ENCODE measurements around the gene TUBA4A.

DNA sequence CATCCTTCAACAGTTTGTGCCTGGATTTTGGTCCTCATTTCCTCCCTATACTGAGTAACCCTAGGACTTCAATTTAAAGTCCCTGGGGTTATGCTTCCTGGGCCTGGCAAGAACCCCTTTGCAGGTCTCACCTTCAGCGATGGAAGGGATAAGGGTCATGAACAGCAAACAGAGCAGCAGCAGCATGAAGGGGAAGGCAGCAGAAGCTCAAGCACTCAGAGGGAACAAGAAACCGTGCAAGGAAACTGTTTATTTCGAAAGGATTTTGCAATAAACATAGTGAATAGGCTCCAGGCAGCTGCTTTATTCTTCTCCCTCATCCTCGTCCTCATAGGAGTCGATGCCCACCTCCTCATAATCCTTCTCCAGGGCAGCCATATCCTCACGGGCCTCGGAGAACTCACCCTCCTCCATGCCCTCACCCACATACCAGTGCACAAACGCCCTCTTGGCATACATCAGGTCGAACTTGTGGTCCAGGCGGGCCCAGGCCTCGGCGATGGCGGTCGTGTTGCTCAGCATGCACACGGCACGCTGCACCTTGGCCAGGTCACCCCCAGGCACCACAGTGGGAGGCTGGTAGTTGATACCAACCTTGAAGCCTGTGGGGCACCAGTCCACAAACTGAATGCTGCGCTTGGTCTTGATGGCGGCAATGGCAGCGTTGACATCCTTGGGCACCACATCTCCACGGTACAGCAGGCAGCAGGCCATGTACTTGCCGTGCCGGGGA, 3.5 kb downstream of the TUBA4A start:
- TF ChIP-seq, protein P1, sequence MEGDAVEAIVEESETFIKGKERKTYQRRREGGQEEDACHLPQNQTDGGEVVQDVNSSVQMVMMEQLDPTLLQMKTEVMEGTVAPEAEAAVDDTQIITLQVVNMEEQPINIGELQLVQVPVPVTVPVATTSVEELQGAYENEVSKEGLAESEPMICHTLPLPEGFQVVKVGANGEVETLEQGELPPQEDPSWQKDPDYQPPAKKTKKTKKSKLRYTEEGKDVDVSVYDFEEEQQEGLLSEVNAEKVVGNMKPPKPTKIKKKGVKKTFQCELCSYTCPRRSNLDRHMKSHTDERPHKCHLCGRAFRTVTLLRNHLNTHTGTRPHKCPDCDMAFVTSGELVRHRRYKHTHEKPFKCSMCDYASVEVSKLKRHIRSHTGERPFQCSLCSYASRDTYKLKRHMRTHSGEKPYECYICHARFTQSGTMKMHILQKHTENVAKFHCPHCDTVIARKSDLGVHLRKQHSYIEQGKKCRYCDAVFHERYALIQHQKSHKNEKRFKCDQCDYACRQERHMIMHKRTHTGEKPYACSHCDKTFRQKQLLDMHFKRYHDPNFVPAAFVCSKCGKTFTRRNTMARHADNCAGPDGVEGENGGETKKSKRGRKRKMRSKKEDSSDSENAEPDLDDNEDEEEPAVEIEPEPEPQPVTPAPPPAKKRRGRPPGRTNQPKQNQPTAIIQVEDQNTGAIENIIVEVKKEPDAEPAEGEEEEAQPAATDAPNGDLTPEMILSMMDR (optimal IDR thresholded peaks at IDR 0.05 in 1 of 3, IDR thresholded peaks at IDR 0.05 in 1 of 3, conservative IDR thresholded peaks at IDR 0.05 in 1 of 3; ENCODE audit: extremely low read depth in 1 of 3, insufficient read depth in 2 of 3, low read length in 3 of 3), result no peak
- no peak for TF ChIP-seq EZH2 (IDR thresholded peaks at IDR 0.05; ENCODE audit: low read length)

All from keratinocyte (primary cell).